HepG2 (cell line): ENCODE results near the gene SLC1A5. TPM values are rescaled to one million over a fixed set of nuclear protein-coding genes. Genes with fewer than 3 reads are reported as not detected.

Experiments used
- JUNB ChIP-seq: sonication (generic); formaldehyde crosslinking; IDR thresholded peaks from 2 replicates; pipeline ENCODE4 v1.8.0; 2022; ENCODE audit warnings: missing genetic modification reagents, mild to moderate bottlenecking, borderline replicate concordance
- LRRFIP1 ChIP-seq: sonication (generic); formaldehyde crosslinking; conservative IDR thresholded peaks from 2 replicates; pipeline ENCODE4 v1.4.0; 2020; ENCODE audit warnings: missing genetic modification reagents
- PHF8 ChIP-seq: sonication (generic); formaldehyde crosslinking; IDR thresholded peaks from 2 replicates; pipeline ENCODE4 v1.5.0; 2020; ENCODE audit warnings: missing genetic modification reagents
- PRDM10 ChIP-seq: sonication (generic); formaldehyde crosslinking; IDR thresholded peaks from 2 replicates; pipeline ENCODE4 v1.4.0; 2020; ENCODE audit warnings: low read depth, missing genetic modification reagents
- RBFOX2 ChIP-seq: fragments of 200-400 bp; formaldehyde crosslinking; IDR thresholded peaks from 2 replicates; pipeline ENCODE4 v1.6.1; 2017; ENCODE audit warnings: low read depth, mild to moderate bottlenecking, low read length
- TIGD3 ChIP-seq: sonication (generic); formaldehyde crosslinking; IDR thresholded peaks from 2 replicates; pipeline ENCODE4 v1.5.1; 2020; ENCODE audit warnings: mild to moderate bottlenecking, missing genetic modification reagents, borderline replicate concordance
- ZBTB1 ChIP-seq: sonication (generic); formaldehyde crosslinking; IDR thresholded peaks from 2 replicates; pipeline ENCODE4 v1.4.0; 2020; ENCODE audit warnings: missing genetic modification reagents, borderline replicate concordance
- ZGPAT ChIP-seq: IDR thresholded peaks from 2 replicates; pipeline ENCODE4 v1.6.1; 2016; ENCODE audit warnings: mild to moderate bottlenecking
- ZNF24 ChIP-seq: fragments of 450-650 bp; IDR thresholded peaks from 2 replicates; pipeline ENCODE4 v1.6.1; 2017; ENCODE audit warnings: antibody characterized with exemption, mild to moderate bottlenecking
- ZNF280D ChIP-seq: sonication (generic); formaldehyde crosslinking; IDR thresholded peaks from 2 replicates; pipeline ENCODE4 v1.5.1; 2020; ENCODE audit warnings: mild to moderate bottlenecking, missing genetic modification reagents
- ZNF574 ChIP-seq: sonication (generic); formaldehyde crosslinking; IDR thresholded peaks from 2 replicates; pipeline ENCODE4 v1.4.0; 2020; ENCODE audit warnings: missing genetic modification reagents
- ZNF7 ChIP-seq: IDR thresholded peaks from 2 replicates; pipeline ENCODE4 v1.6.1; 2016; ENCODE audit warnings: missing biosample characterization, missing genetic modification reagents
- ZNF761 ChIP-seq: sonication (generic); formaldehyde crosslinking; conservative IDR thresholded peaks from 2 replicates; pipeline ENCODE4 v1.4.0; 2020; ENCODE audit warnings: mild to moderate bottlenecking, missing genetic modification reagents
- polyA plus RNA-seq, 8 experiments: library from polyadenylated mRNA; depleted of rRNA in 3 of 8; stranded (reverse) in 7 of 8; unstranded in 1 of 8; fragments of >200 nt; fragmentation: Illumina TruSeq in 4 of 8; extraction: Trizol in 4 of 8; gene quantifications; 2 replicates each; pipeline versions ENCODE4 v1.2.1 to v1.2.3, GENCODE V29; 2011 to 2016; ENCODE audit warnings: low read depth in 4 of 8, missing spikeins in 1 of 8, mixed read lengths in 1 of 8; ENCODE audit not compliant: insufficient read depth in 1 of 8
- total RNA-seq, 5 experiments: library from RNA; depleted of rRNA; stranded (reverse); fragments of >200 nt; fragmentation: Illumina TruSeq; extraction: Trizol; gene quantifications; 2 replicates each; pipeline ENCODE4 v1.2.3, GENCODE V29; 2016; ENCODE audit warnings: low read depth in 1 of 5

The SLC1A5 gene
- total and polyA plus RNA-seq, 2 of the 13 experiments (the other 11 are each of a cell fraction or from before 2014, with no cell fraction given), result 120 to 159 TPM

GRCh38 chr19:46788262-46788967 is at the start of gene SLC1A5 (continued):
- no peak for TF ChIP-seq PRDM10 (CRISPR knock-in tag)
- TF ChIP-seq PHF8 (CRISPR knock-in tag), result peak; percentile 72
- no peak for TF ChIP-seq JUNB (CRISPR knock-in tag)
- TF ChIP-seq ZNF7 (CRISPR knock-in tag), result no peak
- peak; percentile 72 for TF ChIP-seq ZNF574 (CRISPR knock-in tag)
- no peak for TF ChIP-seq ZBTB1
- TF ChIP-seq ZGPAT, result peak; percentile 82
- TF ChIP-seq ZNF761 (CRISPR knock-in tag), result peak; percentile 77; the same call in 1 of the 2 replicates
- no peak for TF ChIP-seq ZNF24
- TF ChIP-seq RBFOX2, result peak; percentile 94
- TF ChIP-seq TIGD3, result no peak
- TF ChIP-seq LRRFIP1 (CRISPR knock-in tag), result no peak
- no peak for TF ChIP-seq ZNF280D (CRISPR knock-in tag)
